HFFc6 (cell line): ENCODE measurements around the gene BCL2A1. TPM values are rescaled to one million over a fixed set of nuclear protein-coding genes. Genes with fewer than 3 reads are reported as not detected.

Experiments used
- DNase-seq: peaks from one replicate; pipeline ENCODE4 v3.0.0-alpha.2; 2018
- H3K27ac Mint-ChIP-seq: 2 replicates; pipeline ENCODE4 v1.8.0; 2020; ENCODE audit warnings: mild to moderate bottlenecking, mixed read lengths
- H3K27me3 Mint-ChIP-seq: 2 replicates; pipeline ENCODE4 v1.8.0; 2021; ENCODE audit warnings: mild to moderate bottlenecking, moderate library complexity, mixed read lengths; ENCODE audit not compliant: insufficient read depth
- H3K36me3 Mint-ChIP-seq: 2 replicates; pipeline ENCODE4 v1.8.0; 2021; ENCODE audit warnings: low read depth, mixed read lengths
- H3K4me1 Mint-ChIP-seq: 2 replicates; pipeline ENCODE4 v1.8.0; 2020; ENCODE audit warnings: low read depth, mixed read lengths
- H3K4me3 Mint-ChIP-seq: 2 replicates; pipeline ENCODE4 v1.8.0; 2020; ENCODE audit warnings: mild to moderate bottlenecking, moderate library complexity, mixed read lengths
- H3K9me3 Mint-ChIP-seq: 2 replicates; pipeline ENCODE4 v1.8.0; 2020; ENCODE audit warnings: mild to moderate bottlenecking, mixed read lengths
- total RNA-seq, 6 experiments: library from RNA; stranded (reverse); fragmentation: NEBNext Ultra II Directional; extraction: Animal tissue kit (Norgen Biotek cat#: 25700); gene quantifications; 2 replicates in 1 of 6; 3 replicates in 5 of 6; pipeline ENCODE4 v1.2.3, GENCODE V29; 2021
- TF ChIP-seq, protein P1 (sequence below): fragments of 200-600 bp; sonication (generic); IDR thresholded peaks from 2 replicates; pipeline ENCODE4 v1.5.0; 2021; ENCODE audit warnings: antibody characterized with exemption, mild to moderate bottlenecking

Gene BCL2A1
- total RNA-seq, 6 experiments from 2014 or later = 0.27 to 0.46 TPM; not detected in 4

DNA sequence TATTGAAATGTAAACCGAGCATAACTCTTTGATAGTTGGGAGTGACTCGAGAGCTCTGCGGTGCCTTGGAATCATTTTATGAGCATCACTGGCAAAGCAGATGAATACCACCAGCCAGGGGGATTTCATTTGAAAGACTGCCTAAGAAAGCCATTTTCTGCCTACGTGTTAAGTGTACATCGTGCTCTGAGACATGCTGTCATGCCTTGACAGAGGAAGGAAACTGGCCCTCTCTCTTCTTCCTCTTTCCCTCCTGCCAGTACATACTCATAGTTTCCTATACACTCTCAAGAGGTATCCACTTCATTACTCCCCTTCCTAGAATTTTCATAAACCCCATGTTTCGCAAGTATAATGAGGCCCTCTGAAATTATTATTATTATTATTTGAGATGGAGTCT, 8.8 kb downstream of the BCL2A1 start:
- Mint-ChIP-seq H3K9me3 (no peaks in the 10 kb centered on the region), H3K4me1 (peaks cover 11% of the 10 kb centered on the region; the same call in 1 of the 2 replicates), H3K27ac (no peak overlapping the region), H3K4me3 (no peak overlapping the region), H3K27me3 (no peaks in the 10 kb centered on the region; the same call in 1 of the 2 replicates), H3K36me3 (no peaks in the 10 kb centered on the region)
- no peak for DNase-seq
- TF ChIP-seq, protein P1, sequence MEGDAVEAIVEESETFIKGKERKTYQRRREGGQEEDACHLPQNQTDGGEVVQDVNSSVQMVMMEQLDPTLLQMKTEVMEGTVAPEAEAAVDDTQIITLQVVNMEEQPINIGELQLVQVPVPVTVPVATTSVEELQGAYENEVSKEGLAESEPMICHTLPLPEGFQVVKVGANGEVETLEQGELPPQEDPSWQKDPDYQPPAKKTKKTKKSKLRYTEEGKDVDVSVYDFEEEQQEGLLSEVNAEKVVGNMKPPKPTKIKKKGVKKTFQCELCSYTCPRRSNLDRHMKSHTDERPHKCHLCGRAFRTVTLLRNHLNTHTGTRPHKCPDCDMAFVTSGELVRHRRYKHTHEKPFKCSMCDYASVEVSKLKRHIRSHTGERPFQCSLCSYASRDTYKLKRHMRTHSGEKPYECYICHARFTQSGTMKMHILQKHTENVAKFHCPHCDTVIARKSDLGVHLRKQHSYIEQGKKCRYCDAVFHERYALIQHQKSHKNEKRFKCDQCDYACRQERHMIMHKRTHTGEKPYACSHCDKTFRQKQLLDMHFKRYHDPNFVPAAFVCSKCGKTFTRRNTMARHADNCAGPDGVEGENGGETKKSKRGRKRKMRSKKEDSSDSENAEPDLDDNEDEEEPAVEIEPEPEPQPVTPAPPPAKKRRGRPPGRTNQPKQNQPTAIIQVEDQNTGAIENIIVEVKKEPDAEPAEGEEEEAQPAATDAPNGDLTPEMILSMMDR = no peak

DNA sequence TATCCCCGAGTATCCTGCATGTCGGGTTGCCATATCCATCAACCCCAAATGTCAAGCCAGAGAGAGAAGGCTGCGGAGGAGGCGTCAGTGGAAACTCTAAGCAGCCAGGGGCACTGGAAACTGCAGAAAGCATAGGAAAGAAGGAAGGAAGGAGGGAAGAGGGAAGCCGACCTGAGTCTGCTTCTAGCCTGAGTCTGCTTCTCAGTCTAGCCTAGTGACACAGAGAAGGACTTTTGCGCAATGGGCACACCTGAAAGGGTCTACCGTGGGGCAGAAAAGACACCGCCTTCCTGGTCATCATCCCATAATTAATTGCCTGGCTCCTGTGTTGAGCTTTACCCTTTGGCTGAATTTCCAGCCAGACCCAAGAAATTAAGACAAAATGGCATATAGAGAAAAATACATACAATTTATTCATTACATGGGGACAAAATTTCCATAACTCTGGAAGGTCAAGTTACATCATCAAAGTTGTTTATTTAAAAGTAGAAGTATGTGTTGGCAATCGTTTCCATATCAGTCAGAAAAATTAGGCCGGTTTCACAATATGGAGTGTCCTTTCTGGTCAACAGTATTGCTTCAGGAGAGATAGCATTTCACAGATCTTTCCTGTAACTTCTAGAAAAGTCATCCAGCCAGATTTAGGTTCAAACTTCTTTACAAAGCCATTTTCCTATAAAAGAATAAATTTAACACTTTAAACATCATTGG, 10.3 kb downstream of the BCL2A1 start:
- no peaks in the 10 kb centered on the region; the same call in 1 of the 2 replicates for H3K27me3 Mint-ChIP-seq
- no peak for DNase-seq
- H3K36me3 Mint-ChIP-seq = no peaks in the 10 kb centered on the region
- TF ChIP-seq, protein P1 = no peak
- H3K4me1 Mint-ChIP-seq = 0 out of 2 replicates have a peak, but pooled peaks cover 5% of the 10 kb centered on the region
- H3K4me3 Mint-ChIP-seq = no peak overlapping the region
- no peaks in the 10 kb centered on the region for H3K9me3 Mint-ChIP-seq
- H3K27ac Mint-ChIP-seq = no peak overlapping the region

DNA sequence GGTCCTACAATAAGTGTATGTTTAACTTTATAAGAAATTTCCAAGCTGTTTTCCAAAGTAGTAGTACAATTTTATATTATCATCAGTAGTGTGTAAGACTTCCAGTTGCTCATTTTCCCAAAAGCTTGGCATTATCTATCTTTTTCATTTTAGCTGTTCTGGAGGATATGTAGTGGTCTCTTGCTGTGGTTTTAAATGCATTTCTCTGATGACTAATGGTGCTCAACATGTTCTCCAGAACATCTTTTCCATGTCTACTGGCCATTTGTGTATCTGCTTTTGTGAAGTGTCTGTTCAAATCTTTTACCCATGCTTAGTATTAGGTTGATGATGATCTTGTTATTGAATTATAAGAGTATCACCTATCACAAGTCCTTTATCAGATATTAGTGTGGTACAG, 13.3 kb downstream of the BCL2A1 start:
- Mint-ChIP-seq H3K4me1 (peaks cover 5% of the 10 kb centered on the region; the same call in 1 of the 2 replicates), H3K36me3 (no peaks in the 10 kb centered on the region), H3K27ac (no peak overlapping the region), H3K9me3 (no peaks in the 10 kb centered on the region), H3K27me3 (peaks cover 5% of the 10 kb centered on the region), H3K4me3 (no peak overlapping the region)
- TF ChIP-seq, protein P1 = no peak
- no peak for DNase-seq

DNA sequence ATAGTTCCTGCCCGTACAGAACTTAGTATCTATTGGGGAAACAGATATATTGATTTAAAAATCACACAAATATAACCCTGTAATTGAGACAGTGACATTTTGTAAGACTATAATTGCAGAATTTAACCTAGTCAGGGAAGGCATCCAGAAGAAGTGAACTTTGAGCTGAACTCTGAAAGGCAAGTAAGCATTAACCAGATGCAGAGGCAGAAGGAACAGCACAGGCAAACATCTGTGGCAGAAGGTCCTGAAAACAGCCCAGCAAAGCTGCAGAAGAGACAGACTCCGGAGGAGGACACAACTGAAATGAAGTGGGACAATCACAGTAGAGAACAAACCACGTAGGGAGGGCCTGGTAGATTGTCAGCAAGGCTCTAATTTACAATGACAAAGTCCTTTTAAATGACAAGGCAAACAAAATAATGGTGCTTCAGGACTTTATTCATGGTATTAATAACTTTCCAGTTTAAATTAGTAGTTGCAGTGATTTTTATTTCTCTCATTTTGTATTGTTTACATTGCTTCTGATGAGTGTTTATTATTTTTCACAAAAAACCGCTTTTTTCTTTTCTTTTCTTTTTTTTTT, 14.5 kb downstream of the BCL2A1 start:
- H3K4me3 Mint-ChIP-seq = no peak overlapping the region
- TF ChIP-seq, protein P1 = no peak
- DNase-seq = no peak
- H3K4me1 Mint-ChIP-seq = peaks cover 5% of the 10 kb centered on the region; the same call in 1 of the 2 replicates
- no peaks in the 10 kb centered on the region for H3K36me3 Mint-ChIP-seq
- no peak overlapping the region for H3K27ac Mint-ChIP-seq
- H3K27me3 Mint-ChIP-seq = peaks cover 8% of the 10 kb centered on the region
- H3K9me3 Mint-ChIP-seq = no peaks in the 10 kb centered on the region

DNA sequence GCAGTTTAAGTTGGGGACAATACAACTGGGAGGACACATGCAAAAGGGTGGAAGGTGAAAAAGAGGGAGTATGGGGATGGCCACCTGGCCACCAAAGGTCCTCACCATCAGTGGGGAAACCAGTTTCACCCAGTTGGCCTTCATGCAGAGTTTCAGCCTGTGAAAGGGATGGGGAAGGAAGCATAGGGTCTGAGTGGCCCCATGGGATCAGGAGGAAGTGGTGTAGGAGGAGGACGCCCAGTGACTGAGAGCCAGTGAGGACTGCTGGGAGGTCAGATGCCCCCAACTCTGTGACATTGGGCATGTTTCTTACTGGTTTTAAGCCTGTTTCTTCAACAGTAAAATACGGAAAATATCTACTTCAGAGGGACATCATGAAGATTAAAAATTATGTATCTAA, 16.3 kb downstream of the BCL2A1 start:
- Mint-ChIP-seq H3K4me1 (no peaks in the 10 kb centered on the region; the same call in 1 of the 2 replicates), H3K27me3 (peaks cover 8% of the 10 kb centered on the region), H3K36me3 (no peaks in the 10 kb centered on the region), H3K27ac (no peak overlapping the region), H3K9me3 (no peaks in the 10 kb centered on the region), H3K4me3 (no peak overlapping the region)
- TF ChIP-seq, protein P1 = no peak
- DNase-seq = no peak
